Trophoblast cell (in vitro differentiated cells and primary cell): Measurements from ENCODE around the gene HTT.

Experiments
- DNase-seq, 2 donors: peaks; one replicate each; pipeline ENCODE4 v3.0.0-alpha.2; 2016
- H2AFZ ChIP-seq: 2 replicates; pipeline ENCODE4 v1.6.1; 2013; ENCODE audit warnings: low read length, moderate library complexity, mild to moderate bottlenecking; ENCODE audit not compliant: insufficient read depth, poor library complexity
- H2AK5ac ChIP-seq: 2 replicates; pipeline ENCODE4 v1.6.1; 2013; ENCODE audit warnings: mild to moderate bottlenecking, low read length
- H2BK120ac ChIP-seq: 2 replicates; pipeline ENCODE4 v1.6.1; 2013; ENCODE audit warnings: low read length, mild to moderate bottlenecking, moderate library complexity; ENCODE audit not compliant: insufficient read depth, poor library complexity
- H2BK12ac ChIP-seq: 2 replicates; pipeline ENCODE4 v1.6.1; 2013; ENCODE audit warnings: mild to moderate bottlenecking, low read length, moderate library complexity
- H2BK5ac ChIP-seq: 2 replicates; pipeline ENCODE4 v1.6.1; 2013; ENCODE audit warnings: low read length, low read depth, moderate library complexity, mild to moderate bottlenecking; ENCODE audit not compliant: poor library complexity
- H3K14ac ChIP-seq: 2 replicates; pipeline ENCODE4 v1.6.1; 2013; ENCODE audit warnings: mild to moderate bottlenecking, low read length
- H3K18ac ChIP-seq: 2 replicates; pipeline ENCODE4 v1.6.1; 2013; ENCODE audit warnings: mild to moderate bottlenecking, low read length
- H3K23ac ChIP-seq: 2 replicates; pipeline ENCODE4 v1.6.1; 2013; ENCODE audit warnings: low read length
- H3K27ac ChIP-seq: 2 replicates; pipeline ENCODE4 v1.5.1; 2013; ENCODE audit warnings: low read depth, mild to moderate bottlenecking, inconsistent platforms, low read length, moderate library complexity
- H3K27me3 ChIP-seq: 2 replicates; pipeline ENCODE4 v1.6.1; 2013; ENCODE audit warnings: inconsistent platforms, mild to moderate bottlenecking, low read length, moderate library complexity; ENCODE audit not compliant: insufficient read depth
- H3K36me3 ChIP-seq, 2 experiments: 1 replicate in 1 of 2; 2 replicates in 1 of 2; pipeline ENCODE4 v1.6.1; 2013; ENCODE audit warnings: low read length in 2 of 2, mild to moderate bottlenecking in 2 of 2, moderate library complexity in 1 of 2; ENCODE audit not compliant: insufficient read depth in 2 of 2, control insufficient read depth in 1 of 2
- H3K4ac ChIP-seq: 2 replicates; pipeline ENCODE4 v1.6.1; 2013; ENCODE audit warnings: low read depth, mild to moderate bottlenecking, low read length, moderate library complexity
- H3K4me1 ChIP-seq, 2 experiments: 1 replicate in 1 of 2; 2 replicates in 1 of 2; pipeline ENCODE4 v1.6.1; 2013; ENCODE audit warnings: low read length in 2 of 2, mild to moderate bottlenecking in 2 of 2, moderate library complexity in 1 of 2; ENCODE audit not compliant: insufficient read depth in 2 of 2, control insufficient read depth in 1 of 2
- H3K4me2 ChIP-seq: 2 replicates; pipeline ENCODE4 v1.6.1; 2013; ENCODE audit warnings: inconsistent platforms, mild to moderate bottlenecking, low read length, moderate library complexity
- H3K4me3 ChIP-seq: 2 replicates; pipeline ENCODE4 v1.5.1; 2013; ENCODE audit warnings: mild to moderate bottlenecking, low read depth, low read length, inconsistent platforms
- H3K79me1 ChIP-seq: one replicate; pipeline ENCODE4 v1.6.1; 2013; ENCODE audit warnings: low read length
- H3K79me2 ChIP-seq: 2 replicates; pipeline ENCODE4 v1.6.1; 2013; ENCODE audit warnings: low read length, mild to moderate bottlenecking; ENCODE audit not compliant: control insufficient read depth, insufficient read depth, poor library complexity
- H3K9ac ChIP-seq: 2 replicates; pipeline ENCODE4 v1.6.1; 2013; ENCODE audit warnings: mild to moderate bottlenecking, low read length
- H3K9me3 ChIP-seq: 2 replicates; pipeline ENCODE4 v1.6.1; 2013; ENCODE audit warnings: low read depth, mild to moderate bottlenecking, control low read depth, inconsistent platforms, low read length; ENCODE audit not compliant: insufficient read depth
- H4K12ac ChIP-seq: 2 replicates; pipeline ENCODE4 v1.6.1; 2013; ENCODE audit warnings: low read depth, mild to moderate bottlenecking, low read length, moderate library complexity
- H4K8ac ChIP-seq: 2 replicates; pipeline ENCODE4 v1.6.1; 2013; ENCODE audit warnings: low read depth, mild to moderate bottlenecking, low read length, moderate library complexity
- H4K91ac ChIP-seq: one replicate; pipeline ENCODE4 v1.6.1; 2013; ENCODE audit warnings: low read depth, mild to moderate bottlenecking, low read length, moderate library complexity
- WGBS: extraction: QIAGEN DNeasy Blood & Tissue Kit; methylation state at CpG from one replicate; pipeline ENCODE4 v1.1.7; 2013; ENCODE audit warnings: missing lambda C conversion rate; ENCODE audit not compliant: insufficient read length, insufficient coverage; ENCODE audit errors: extremely low coverage; 5-methylcytosine and 5-hydroxymethylcytosine counted together

Gene HTT

GRCh38 chr4:3069661-3070199 lies 4.8 kb upstream of the HTT start:
- Histone ChIP-seq H3K9me3 (peaks cover 2% of the 10 kb centered on the region), H2BK120ac (no peak overlapping the region), H3K4me2 (no peak overlapping the region), H3K36me3 (no peaks in the 10 kb centered on the region), H3K4me1 (peaks cover 4 to 5% of the 10 kb centered on the region in 2 experiments), H3K4ac (no peak overlapping the region), H4K91ac (no peak overlapping the region), H2AFZ (no peak overlapping the region), H3K79me1 (peaks cover 7% of the 10 kb centered on the region), H3K79me2 (no peaks in the 10 kb centered on the region), H3K27ac (no peak overlapping the region), H2BK5ac (no peak overlapping the region), H3K9ac (no peak overlapping the region), H2AK5ac (no peak overlapping the region), H3K14ac (no peak overlapping the region), H4K12ac (peak overlapping the region; percentile 22), H3K23ac (no peak overlapping the region), H2BK12ac (no peak overlapping the region), H3K4me3 (no peak overlapping the region), H4K8ac (no peak overlapping the region), H3K18ac (no peak overlapping the region), H3K27me3 (no peaks in the 10 kb centered on the region)
- no CpG with 5 or more reads among the region's 16 CpGs for WGBS
- no peak for DNase-seq

DNA sequence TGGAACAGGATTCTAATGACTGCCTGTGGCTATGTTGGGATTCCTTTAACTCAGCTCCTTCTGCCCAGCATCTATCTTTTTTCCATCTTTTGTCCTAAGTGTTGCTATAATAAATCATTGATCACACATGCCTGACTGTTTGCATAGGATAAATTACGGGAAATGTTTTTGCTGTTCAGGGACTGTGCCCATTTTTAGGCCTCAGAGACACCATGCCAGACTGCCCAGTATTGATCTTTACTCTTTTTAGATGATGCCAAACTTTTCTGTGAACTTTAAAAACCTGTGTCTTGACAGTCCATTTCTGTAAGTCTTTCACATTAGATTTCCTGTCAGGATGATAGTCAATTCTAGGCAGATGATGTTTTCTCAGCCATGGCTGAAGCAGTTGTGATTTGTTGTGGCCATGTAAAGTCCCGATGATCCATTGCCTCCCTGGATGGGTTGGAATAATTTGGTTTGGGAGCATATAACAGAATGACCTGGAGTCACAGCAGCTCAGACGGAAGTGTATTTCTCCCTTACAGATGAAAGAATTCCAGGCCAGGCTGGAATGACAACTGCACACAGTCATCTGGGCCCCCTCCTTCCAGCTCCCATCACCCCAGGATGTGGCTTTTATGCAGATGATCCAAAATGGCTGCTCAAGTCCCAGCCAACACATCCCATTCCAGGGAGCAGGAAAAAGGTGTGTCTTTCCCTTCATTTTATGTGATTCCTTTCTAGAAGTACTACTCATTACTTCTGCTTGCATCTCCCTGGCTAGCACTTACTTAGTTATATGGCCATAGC lies 3.6 kb upstream of the HTT start:
- H4K12ac ChIP-seq: no peak overlapping the region

GRCh38 chr4:3071811-3072210 lies 2.7 kb upstream of the HTT start:
- Histone ChIP-seq H2BK12ac (no peak overlapping the region), H3K18ac (no peak overlapping the region), H2BK5ac (no peak overlapping the region), H3K79me1 (peaks cover 7% of the 10 kb centered on the region), H3K4me3 (no peak overlapping the region), H4K8ac (no peak overlapping the region), H3K36me3 (no peaks in the 10 kb centered on the region), H3K4me1 (peaks cover 8 to 9% of the 10 kb centered on the region in 2 experiments), H3K79me2 (peaks cover 6% of the 10 kb centered on the region), H3K9ac (no peak overlapping the region), H4K91ac (no peak overlapping the region), H2AFZ (no peak overlapping the region), H2AK5ac (no peak overlapping the region), H3K4me2 (no peak overlapping the region), H3K23ac (no peak overlapping the region), H3K14ac (no peak overlapping the region), H3K27ac (no peak overlapping the region), H3K4ac (no peak overlapping the region), H2BK120ac (no peak overlapping the region), H4K12ac (no peak overlapping the region), H3K9me3 (peaks cover 2% of the 10 kb centered on the region), H3K27me3 (no peaks in the 10 kb centered on the region)
- DNase-seq: no peak
- WGBS: no CpG with 5 or more reads among the region's 7 CpGs

More for the DNA sequence above, 3.6 kb upstream of the HTT start:
- no peaks in the 10 kb centered on the region for H3K36me3 ChIP-seq
- peaks cover 5 to 6% of the 10 kb centered on the region in 2 experiments for H3K4me1 ChIP-seq
- H2AK5ac ChIP-seq: no peak overlapping the region
- no peak overlapping the region for H2BK12ac ChIP-seq
- no peak overlapping the region for H3K27ac ChIP-seq
- H2BK120ac ChIP-seq: no peak overlapping the region
- H4K91ac ChIP-seq: no peak overlapping the region
- no peak overlapping the region for H3K4me2 ChIP-seq
- H3K14ac ChIP-seq: no peak overlapping the region
- no peak overlapping the region for H3K18ac ChIP-seq
- no peak overlapping the region for H3K4me3 ChIP-seq
- no peak overlapping the region for H2BK5ac ChIP-seq
- H4K8ac ChIP-seq: no peak overlapping the region
- H3K79me1 ChIP-seq: peaks cover 7% of the 10 kb centered on the region
- no CpG with 5 or more reads among the region's 3 CpGs for WGBS
- no peaks in the 10 kb centered on the region for H3K27me3 ChIP-seq
- H3K79me2 ChIP-seq: peaks cover 5% of the 10 kb centered on the region
- peaks cover 2% of the 10 kb centered on the region for H3K9me3 ChIP-seq
- no peak for DNase-seq
- H3K9ac ChIP-seq: no peak overlapping the region
- H3K23ac ChIP-seq: no peak overlapping the region
- no peak overlapping the region for H3K4ac ChIP-seq
- H2AFZ ChIP-seq: no peak overlapping the region

GRCh38 chr4:3073158-3074077 lies 1.1 kb upstream of the HTT start:
- peaks cover 2% of the 10 kb centered on the region for H3K9me3 ChIP-seq
- peak overlapping the region; percentile 89 for H3K9ac ChIP-seq
- H3K79me1 ChIP-seq: peaks cover 7% of the 10 kb centered on the region
- H3K4me2 ChIP-seq: peak overlapping the region; percentile 100
- H3K4ac ChIP-seq: no peak overlapping the region
- no peak overlapping the region for H3K27ac ChIP-seq
- H3K14ac ChIP-seq: peak overlapping the region; percentile 69
- H3K18ac ChIP-seq: no peak overlapping the region
- peaks cover 8 to 9% of the 10 kb centered on the region in 2 experiments for H3K4me1 ChIP-seq
- WGBS: no CpG with 5 or more reads among the region's 54 CpGs
- no peak for DNase-seq
- no peak overlapping the region for H2BK120ac ChIP-seq
- H2BK5ac ChIP-seq: no peak overlapping the region
- H2BK12ac ChIP-seq: no peak overlapping the region
- peak overlapping the region; percentile 56 for H4K12ac ChIP-seq
- peak overlapping the region; percentile 33 for H2AFZ ChIP-seq
- H3K23ac ChIP-seq: no peak overlapping the region
- H3K79me2 ChIP-seq: peaks cover 6% of the 10 kb centered on the region
- peak overlapping the region; percentile 87 for H3K4me3 ChIP-seq
- H3K27me3 ChIP-seq: no peaks in the 10 kb centered on the region
- no peak overlapping the region for H2AK5ac ChIP-seq
- peak overlapping the region; percentile 90 for H4K8ac ChIP-seq
- peak overlapping the region; percentile 49 for H4K91ac ChIP-seq
- no peaks in the 10 kb centered on the region for H3K36me3 ChIP-seq
